OCI-LY3 (cell line): ENCODE data around the gene CLDN24.

Experiments
- H2AFZ ChIP-seq: fragments of 200-600, 300-600 bp; shearing (Covaris generic); 2 replicates; pipeline ENCODE4 v1.6.0; 2014; ENCODE audit warnings: antibody characterized with exemption, low read depth, low read length
- H3K27ac ChIP-seq: fragments of 200-600, 300-600 bp; sonication (generic); 2 replicates; pipeline ENCODE4 v1.5.1; 2014; ENCODE audit warnings: mild to moderate bottlenecking, low read length, moderate library complexity, mixed read lengths
- H3K27me3 ChIP-seq: fragments of 200-600, 300-600 bp; sonication (generic); 2 replicates; pipeline ENCODE4 v1.6.1; 2014; ENCODE audit warnings: low read depth, low read length, mixed read lengths
- H3K36me3 ChIP-seq: fragments of 200-600, 300-600 bp; sonication (generic); replicated peaks from 2 replicates; pipeline ENCODE3; 2014; ENCODE audit warnings: low read depth, low read length, mixed read lengths
- H3K4me1 ChIP-seq: fragments of 300-600, 200-600 bp; sonication (generic); 2 replicates; pipeline ENCODE4 v1.6.1; 2014; ENCODE audit warnings: low read length, mixed read lengths
- H3K4me2 ChIP-seq: fragments of 200-600, 300-600 bp; sonication (generic); 2 replicates; pipeline ENCODE4 v1.6.1; 2014; ENCODE audit warnings: low read length, mixed read lengths
- H3K4me3 ChIP-seq: fragments of 300-600, 200-600 bp; sonication (generic); 2 replicates; pipeline ENCODE4 v1.5.1; 2014; ENCODE audit warnings: antibody characterized with exemption, mild to moderate bottlenecking, low read length, moderate library complexity
- H3K79me2 ChIP-seq: fragments of 300-600, 200-600 bp; shearing (Covaris generic); 2 replicates; pipeline ENCODE4 v1.6.1; 2014; ENCODE audit warnings: mild to moderate bottlenecking, low read length, mixed read lengths
- H3K9ac ChIP-seq: fragments of 300-600, 200-600 bp; shearing (Covaris generic); 2 replicates; pipeline ENCODE4 v1.6.0; 2014; ENCODE audit warnings: mild to moderate bottlenecking, low read length, moderate library complexity
- H3K9me3 ChIP-seq: fragments of 200-600, 300-600 bp; shearing (Covaris generic); 2 replicates; pipeline ENCODE4 v1.6.1; 2014; ENCODE audit warnings: low read length, mixed read lengths; ENCODE audit not compliant: insufficient read depth
- H4K20me1 ChIP-seq: fragments of 200-600, 300-600 bp; sonication (generic); 2 replicates; pipeline ENCODE4 v1.6.1; 2016; ENCODE audit warnings: low read length, mixed read lengths; ENCODE audit not compliant: insufficient read depth
- EZH2phosphoT487 ChIP-seq: fragments of 200-600 bp; shearing (Covaris generic); IDR thresholded peaks from 2 replicates; pipeline ENCODE4 v1.6.1; 2018; ENCODE audit warnings: antibody characterized with exemption, mixed run types, low read depth
- TF ChIP-seq, protein P1 (sequence below): fragments of 200-600, 300-600 bp; sonication (generic); IDR thresholded peaks from 2 replicates; pipeline ENCODE4 v1.5.1; 2014; ENCODE audit warnings: antibody characterized with exemption, low read length, low read depth

Gene CLDN24

DNA sequence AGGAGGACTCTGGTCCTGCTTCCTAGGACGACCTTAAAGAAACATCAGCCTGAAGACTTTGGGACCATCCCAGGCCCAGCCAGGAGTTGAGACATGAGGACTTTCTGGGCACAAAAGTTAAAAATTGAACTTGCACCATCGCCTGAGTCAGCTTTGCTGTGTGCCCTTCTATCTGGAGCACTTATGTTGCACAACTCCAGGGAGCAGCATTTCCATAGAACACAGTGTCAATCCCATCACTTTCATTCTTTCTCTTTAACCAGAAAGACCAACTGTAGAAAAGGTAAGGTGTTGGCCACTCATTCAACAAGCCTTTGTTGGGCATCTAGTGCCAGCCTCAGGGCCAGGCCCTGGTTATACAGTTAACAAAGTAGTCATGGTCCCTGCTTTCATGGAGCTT, 8.6 kb upstream of the CLDN24 start:
- Histone ChIP-seq H3K27ac (no peak overlapping the region), H3K36me3 (peaks cover 3% of the 10 kb centered on the region), H3K9ac (no peak overlapping the region), H2AFZ (no peak overlapping the region), H3K4me3 (no peak overlapping the region), H4K20me1 (no peaks in the 10 kb centered on the region), H3K4me1 (peaks cover 6% of the 10 kb centered on the region; the same call in 1 of the 2 replicates), H3K9me3 (no peaks in the 10 kb centered on the region; the same call in 1 of the 2 replicates), H3K79me2 (no peaks in the 10 kb centered on the region), H3K4me2 (no peak overlapping the region), H3K27me3 (no peaks in the 10 kb centered on the region)
- TF ChIP-seq EZH2phosphoT487 = no peak
- TF ChIP-seq, protein P1, sequence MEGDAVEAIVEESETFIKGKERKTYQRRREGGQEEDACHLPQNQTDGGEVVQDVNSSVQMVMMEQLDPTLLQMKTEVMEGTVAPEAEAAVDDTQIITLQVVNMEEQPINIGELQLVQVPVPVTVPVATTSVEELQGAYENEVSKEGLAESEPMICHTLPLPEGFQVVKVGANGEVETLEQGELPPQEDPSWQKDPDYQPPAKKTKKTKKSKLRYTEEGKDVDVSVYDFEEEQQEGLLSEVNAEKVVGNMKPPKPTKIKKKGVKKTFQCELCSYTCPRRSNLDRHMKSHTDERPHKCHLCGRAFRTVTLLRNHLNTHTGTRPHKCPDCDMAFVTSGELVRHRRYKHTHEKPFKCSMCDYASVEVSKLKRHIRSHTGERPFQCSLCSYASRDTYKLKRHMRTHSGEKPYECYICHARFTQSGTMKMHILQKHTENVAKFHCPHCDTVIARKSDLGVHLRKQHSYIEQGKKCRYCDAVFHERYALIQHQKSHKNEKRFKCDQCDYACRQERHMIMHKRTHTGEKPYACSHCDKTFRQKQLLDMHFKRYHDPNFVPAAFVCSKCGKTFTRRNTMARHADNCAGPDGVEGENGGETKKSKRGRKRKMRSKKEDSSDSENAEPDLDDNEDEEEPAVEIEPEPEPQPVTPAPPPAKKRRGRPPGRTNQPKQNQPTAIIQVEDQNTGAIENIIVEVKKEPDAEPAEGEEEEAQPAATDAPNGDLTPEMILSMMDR = no peak

DNA sequence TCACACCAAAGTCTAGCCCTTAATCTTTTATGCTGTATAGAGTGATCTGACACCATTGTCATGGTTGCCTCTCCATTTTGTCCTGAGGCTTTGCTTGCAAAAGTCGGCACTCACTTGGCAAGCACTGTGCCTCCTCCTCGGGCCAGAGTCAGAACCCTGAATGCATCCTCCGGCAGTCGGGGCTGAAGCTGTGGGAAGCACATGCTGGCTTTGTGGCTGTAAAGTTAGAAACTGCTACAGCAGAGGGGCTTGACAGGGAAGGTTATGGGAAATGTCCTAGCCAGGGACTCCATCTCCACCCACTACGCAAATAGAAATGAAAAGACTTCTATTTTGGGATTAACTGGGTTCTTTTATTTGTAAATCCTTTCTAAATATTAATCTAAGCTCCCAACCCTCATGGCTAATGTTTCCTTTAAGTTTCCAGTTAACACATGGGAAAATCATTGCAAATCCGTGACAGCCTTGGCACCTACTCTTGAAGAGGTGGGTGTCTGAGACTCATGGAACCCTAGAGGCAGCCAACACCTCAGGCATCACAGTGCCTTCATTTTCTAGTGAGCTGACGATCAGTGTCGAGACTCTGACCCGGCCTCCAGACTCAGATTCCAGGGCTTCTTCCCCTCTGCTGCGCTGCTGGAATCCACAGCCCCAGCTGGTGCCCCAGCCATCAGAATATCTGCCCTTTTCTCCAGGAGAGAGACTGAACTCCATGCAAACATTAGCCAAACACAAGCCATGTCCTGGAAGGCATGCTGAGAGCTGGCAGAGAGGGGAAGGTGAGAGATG, 7.9 kb upstream of the CLDN24 start:
- H2AFZ ChIP-seq = no peak overlapping the region
- H3K79me2 ChIP-seq = no peaks in the 10 kb centered on the region
- TF ChIP-seq EZH2phosphoT487 = no peak
- TF ChIP-seq, protein P1 = no peak
- no peaks in the 10 kb centered on the region for H3K27me3 ChIP-seq
- H3K9me3 ChIP-seq = no peaks in the 10 kb centered on the region; the same call in 1 of the 2 replicates
- H3K36me3 ChIP-seq = peaks cover 3% of the 10 kb centered on the region
- no peaks in the 10 kb centered on the region for H4K20me1 ChIP-seq
- no peak overlapping the region for H3K27ac ChIP-seq
- no peak overlapping the region for H3K9ac ChIP-seq
- H3K4me3 ChIP-seq = no peak overlapping the region
- H3K4me2 ChIP-seq = no peak overlapping the region
- H3K4me1 ChIP-seq = peaks cover 3% of the 10 kb centered on the region; the same call in 1 of the 2 replicates

DNA sequence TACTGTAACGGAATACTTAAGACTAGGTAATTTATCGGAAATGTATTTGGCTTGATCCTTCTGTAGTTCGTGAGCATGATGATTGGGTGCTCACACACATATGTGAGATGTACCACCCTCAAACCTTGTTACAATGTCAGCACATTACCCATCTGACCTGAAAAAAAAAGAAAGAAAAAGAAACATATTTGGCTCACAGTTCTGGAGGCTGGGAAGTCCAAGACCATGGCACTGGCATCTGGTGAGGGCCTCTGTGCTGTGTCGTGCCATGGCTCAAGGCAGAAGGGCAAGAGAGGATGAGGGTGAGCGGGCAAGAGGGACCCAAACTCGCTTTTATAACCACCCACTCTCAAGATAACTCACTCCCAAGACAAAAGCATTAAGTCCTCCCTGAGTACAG, 7.0 kb upstream of the CLDN24 start:
- no peak overlapping the region for H3K4me2 ChIP-seq
- no peaks in the 10 kb centered on the region for H4K20me1 ChIP-seq
- H3K9ac ChIP-seq = no peak overlapping the region
- H3K4me1 ChIP-seq = peaks cover 3% of the 10 kb centered on the region; the same call in 1 of the 2 replicates
- no peak overlapping the region for H3K27ac ChIP-seq
- H3K27me3 ChIP-seq = no peaks in the 10 kb centered on the region
- H3K9me3 ChIP-seq = no peaks in the 10 kb centered on the region; the same call in 1 of the 2 replicates
- no peak overlapping the region for H2AFZ ChIP-seq
- TF ChIP-seq EZH2phosphoT487 = no peak
- TF ChIP-seq, protein P1 = no peak
- no peaks in the 10 kb centered on the region for H3K79me2 ChIP-seq
- H3K4me3 ChIP-seq = no peak overlapping the region
- H3K36me3 ChIP-seq = peaks cover 3% of the 10 kb centered on the region

DNA sequence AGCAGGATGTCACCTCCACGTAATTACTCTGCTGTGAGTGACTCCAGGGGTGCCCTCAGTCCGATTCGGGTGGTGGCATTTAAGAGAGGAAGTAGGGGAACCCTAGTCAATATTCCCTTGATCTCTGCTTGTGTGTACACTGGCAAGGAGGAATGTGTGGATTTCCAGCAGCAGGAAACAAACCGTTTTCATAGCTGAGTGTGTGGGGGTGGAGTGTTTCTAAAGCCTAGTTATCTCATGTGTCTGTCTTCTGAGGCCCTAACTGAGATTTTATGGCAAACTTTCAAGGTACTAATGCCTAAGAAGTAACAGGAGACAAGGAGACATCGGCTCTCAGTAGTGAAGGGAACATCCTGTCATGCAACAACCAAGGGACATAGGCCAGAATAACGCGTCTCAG, 6.6 kb upstream of the CLDN24 start:
- Histone ChIP-seq H2AFZ (no peak overlapping the region), H4K20me1 (no peaks in the 10 kb centered on the region), H3K4me1 (peaks cover 3% of the 10 kb centered on the region; the same call in 1 of the 2 replicates), H3K4me2 (no peak overlapping the region), H3K36me3 (peaks cover 3% of the 10 kb centered on the region), H3K27ac (no peak overlapping the region), H3K9me3 (no peaks in the 10 kb centered on the region; the same call in 1 of the 2 replicates), H3K79me2 (no peaks in the 10 kb centered on the region), H3K27me3 (no peaks in the 10 kb centered on the region), H3K9ac (no peak overlapping the region), H3K4me3 (no peak overlapping the region)
- TF ChIP-seq EZH2phosphoT487 = no peak
- TF ChIP-seq, protein P1 = no peak
